HG03064 (cell line): ENCODE results near the gene FUT8.
"Not testable (repeated sequence)": the region's sequence is repeated elsewhere in the genome, so short reads cannot be mapped to it uniquely, and the experiment has no call there.

Experiments used
- ATAC-seq: cut with Tn5 transposase; IDR thresholded peaks from one replicate; pipeline ENCODE4 v1.9.1; 2021; ENCODE audit warnings: low read depth; ENCODE audit not compliant: unreplicated experiment

Gene FUT8

DNA sequence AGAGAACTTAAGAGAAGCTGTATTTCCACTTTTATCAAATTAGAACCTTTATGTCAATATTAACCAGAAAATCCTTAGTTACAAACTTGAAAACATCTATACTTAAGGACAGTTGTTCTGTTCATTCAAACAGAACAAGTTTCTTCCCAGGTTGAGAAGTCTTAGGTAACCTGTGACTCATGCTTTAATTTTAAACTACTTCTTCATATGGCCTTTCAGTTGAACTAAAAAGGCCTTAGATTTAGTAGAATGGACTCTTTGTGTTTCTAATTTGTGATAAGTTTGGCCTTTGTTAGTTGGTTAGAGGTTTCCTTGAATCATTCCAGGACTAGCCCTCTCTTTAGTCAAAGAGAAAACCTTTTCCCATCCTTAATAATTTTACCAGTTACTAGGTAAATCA lies 274.2 kb downstream of the FUT8 start:
- ATAC-seq = no peak

DNA sequence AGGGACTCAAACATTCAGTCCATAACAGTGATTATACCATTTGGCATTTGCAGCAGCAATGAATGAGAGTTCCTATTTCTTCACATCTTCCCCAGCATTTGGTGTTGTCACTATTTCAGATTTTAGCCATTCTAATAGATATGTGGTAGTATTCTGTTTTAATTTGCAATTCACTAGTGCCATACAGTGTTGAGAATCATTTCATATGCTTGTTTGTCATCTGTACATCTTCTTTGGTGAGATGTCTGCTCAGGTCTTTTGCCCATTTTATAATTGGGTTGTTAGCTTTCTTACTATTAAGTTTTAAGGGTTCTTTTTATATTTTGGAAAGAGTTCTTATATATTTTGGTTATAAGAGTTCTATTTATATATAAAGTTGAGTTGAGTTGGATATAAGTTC lies 276.5 kb downstream of the FUT8 start:
- ATAC-seq = no peak

DNA sequence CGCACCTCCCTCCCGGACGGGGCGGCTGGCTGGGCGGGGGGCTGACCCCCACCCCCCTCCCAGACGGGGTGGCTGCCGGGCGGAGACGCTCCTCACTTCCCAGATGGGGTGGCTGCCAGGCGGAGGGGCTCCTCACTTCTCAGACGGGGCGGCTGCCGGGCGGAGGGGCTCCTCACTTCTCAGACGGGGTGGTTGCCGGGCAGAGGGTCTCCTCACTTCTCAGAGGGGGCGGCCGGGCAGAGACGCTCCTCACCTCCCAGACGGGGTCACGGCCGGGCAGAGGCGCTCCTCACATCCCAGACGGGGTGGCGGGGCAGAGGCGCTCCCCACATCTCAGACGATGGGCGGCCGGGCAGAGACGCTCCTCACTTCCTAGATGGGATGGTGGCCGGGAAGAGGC lies 280.0 kb downstream of the FUT8 start:
- ATAC-seq = not testable (repeated sequence)

DNA sequence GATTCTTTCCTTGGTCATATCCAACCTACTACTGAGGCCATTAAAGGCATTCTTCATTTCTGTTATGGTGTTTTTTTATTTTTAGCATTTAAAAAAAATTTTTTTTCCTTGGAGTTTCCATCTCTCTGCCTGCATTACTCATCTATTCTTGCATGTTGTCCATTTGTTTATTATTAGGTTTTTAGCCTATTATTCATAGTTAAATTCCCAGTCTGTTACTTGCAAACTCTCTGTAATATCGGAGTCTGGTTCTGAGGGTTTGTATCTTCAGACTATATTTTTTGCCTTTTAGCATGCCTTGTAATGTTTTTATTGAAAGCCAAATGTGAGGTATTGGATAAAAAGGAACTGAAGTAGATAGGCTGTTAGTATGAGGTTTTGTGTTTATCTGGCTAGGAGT lies 284.3 kb downstream of the FUT8 start:
- ATAC-seq = no peak

DNA sequence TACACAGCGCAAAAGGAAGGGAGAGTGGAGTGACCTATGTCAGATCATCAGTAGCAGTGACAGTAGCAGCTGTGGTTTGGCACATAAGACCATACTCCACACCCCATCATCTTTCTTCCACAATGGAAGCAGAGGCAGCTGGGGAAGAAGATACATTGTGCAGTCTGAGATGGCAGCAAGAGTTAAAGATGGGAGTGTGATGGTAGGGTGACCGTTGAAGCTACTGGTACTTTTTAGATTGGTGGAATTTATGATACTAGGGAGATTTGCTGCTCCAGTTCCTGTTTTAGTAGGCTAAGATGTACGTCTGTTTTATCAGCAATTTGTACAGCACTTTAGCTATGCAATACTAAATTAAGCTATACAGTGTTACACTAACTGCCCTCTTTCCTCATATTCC lies 291.0 kb downstream of the FUT8 start:
- ATAC-seq = no peak

DNA sequence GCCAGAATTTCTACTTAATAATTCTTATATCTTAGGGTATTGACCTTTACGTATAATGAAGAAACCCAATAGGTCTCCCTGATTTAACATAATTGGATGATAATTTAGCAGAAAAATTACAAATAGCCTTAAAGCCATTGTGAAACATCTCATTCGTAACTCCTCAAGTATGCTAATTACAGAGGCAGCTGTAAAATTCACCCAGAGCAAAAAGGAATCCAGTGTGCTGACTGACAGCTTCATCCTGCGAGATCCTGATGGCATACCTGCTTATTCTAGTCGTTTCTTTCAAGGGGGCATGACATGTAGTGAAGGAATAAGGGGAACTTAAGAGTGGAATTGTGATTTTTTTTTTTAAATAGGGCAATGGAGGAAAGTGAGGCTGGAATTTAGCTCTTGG lies 291.5 kb downstream of the FUT8 start:
- no peak for ATAC-seq

DNA sequence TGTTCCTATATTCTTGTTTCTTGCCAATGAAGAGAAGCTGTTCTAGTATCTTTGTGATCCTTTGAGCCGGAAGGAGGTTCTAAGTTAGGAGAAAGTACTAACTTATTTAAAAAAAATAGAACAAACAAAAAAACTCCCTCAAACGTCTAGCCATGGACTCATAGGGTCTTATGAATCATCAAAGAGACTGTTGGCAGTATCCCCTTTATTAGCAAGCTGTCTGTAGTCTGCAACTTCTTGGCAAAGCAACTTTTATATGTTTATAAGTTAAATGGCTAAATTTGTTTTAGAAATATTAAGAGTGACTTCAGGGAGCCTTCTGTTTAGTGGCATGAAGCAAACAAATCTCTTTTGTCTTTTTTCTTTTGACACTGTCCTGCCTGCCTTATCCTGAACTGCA lies 291.9 kb downstream of the FUT8 start:
- no peak for ATAC-seq

DNA sequence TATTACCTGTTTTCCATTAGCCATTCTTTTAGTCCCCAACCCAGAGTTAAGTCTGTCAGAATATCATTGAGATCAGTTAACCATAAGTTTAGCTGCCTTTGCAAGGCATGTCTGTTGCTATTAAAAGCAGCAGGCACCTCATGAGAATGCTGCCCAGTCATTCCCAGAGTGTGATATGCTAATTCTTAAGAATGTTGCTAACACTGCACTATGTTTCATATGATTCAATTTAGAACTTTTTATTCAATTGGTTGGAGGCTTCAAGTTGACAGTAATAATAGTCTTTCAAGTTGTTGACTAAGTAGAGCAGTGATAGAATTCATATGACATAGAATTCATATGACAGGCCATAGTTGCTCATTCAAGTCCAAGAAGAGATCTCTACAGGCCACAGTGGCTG lies 292.3 kb downstream of the FUT8 start:
- no peak for ATAC-seq

DNA sequence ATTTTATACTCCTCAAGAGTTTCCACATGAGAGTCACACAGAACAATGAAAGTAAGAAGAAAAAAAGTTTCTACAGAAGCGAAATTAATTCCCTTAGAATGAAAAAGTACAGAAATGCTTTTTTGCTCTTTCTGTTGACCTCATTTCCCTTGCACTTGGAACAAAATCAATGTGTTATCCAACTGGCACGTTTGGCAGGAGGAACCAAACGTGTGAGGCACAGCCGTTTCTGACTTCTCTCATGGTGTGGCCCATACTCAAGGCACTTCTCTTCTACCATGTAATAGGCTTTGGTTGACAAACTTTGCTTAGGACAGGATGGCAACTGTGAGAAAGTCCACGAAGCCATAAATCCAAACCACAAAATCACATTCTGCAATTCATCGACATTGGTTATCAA lies 297.0 kb downstream of the FUT8 start:
- no peak for ATAC-seq

DNA sequence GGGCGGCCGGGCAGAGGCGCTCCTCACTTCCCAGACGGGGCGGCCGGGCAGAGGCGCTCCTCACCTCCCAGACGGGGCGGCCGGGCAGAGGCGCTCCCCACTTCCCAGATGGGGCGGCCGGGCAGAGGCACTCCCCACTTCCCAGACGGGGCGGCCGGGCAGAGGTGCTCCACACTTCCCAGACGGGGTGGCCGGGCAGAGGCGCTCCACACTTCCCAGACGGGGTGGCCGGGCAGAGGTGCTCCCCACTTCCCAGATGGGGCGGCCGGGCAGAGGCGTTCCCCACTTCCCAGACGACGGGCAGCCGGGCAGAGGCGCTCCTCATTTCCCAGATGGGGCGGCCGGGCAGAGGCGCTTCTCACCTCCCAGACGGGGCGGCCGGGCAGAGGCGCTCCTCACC lies 304.3 kb downstream of the FUT8 start:
- not testable (repeated sequence) for ATAC-seq

DNA sequence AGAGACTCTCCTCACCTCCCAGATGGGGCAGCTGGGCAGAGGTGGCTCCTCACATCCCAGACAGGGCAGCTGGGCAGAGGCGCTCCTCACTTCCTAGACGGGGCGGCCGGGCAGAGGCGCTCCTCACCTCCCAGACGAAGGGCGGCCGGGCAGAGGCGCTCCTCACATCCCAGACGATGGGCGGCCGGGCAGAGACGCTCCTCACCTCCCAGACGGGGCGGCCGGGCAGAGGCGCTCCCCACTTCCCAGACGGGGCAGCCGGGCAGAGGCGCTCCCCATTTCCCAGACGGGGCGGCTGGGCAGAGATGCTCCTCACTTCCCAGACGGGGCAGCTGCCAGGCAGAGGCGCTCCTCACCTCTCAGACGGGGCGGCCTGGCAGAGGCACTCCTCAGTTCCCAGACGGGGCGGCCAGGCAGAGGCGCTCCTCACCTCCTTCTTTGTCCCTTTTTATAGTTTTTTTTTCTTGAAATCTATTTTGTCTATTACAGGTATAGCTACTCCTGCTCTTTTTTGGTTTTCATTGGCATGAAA lies 304.9 kb downstream of the FUT8 start:
- not testable (repeated sequence) for ATAC-seq

DNA sequence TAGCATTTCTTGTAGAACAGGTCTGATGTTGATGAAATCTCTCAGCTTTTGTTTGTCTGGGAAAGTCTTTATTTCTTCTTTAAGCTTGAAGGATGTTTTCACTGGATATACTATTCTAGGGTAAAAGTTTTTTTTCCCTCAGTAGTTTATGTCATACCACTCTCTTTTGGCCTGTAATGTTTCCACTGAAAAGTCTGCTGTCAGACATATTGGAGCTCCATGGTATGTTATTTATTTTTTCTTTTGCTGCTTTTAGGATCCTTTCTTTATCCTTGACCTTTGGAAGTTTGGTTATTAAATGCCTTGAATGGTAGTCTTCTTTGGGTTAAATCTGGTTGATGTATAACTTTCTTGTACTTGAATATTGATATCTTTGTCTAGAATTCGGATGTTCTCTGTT lies 306.1 kb downstream of the FUT8 start:
- ATAC-seq = no peak

DNA sequence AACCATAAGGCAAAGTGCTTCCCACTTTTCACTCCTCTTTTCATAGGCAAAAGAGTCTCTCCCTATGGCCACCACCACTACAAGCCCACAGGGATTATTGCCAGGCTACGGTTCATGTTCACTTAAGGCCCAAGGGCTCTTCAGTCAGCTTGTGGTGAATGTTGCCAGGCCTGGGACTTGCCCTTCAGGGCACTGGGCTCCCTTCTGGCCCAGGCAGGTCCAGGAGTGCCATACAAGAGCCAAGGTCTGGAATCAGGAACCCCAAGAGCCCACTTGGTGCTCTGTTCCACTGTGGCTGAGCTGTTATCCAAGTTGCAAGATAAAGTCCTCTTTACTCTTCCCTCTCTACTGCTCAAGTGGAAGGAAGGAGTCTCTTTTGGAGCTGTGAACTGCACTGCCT lies 307.6 kb downstream of the FUT8 start:
- ATAC-seq = no peak

DNA sequence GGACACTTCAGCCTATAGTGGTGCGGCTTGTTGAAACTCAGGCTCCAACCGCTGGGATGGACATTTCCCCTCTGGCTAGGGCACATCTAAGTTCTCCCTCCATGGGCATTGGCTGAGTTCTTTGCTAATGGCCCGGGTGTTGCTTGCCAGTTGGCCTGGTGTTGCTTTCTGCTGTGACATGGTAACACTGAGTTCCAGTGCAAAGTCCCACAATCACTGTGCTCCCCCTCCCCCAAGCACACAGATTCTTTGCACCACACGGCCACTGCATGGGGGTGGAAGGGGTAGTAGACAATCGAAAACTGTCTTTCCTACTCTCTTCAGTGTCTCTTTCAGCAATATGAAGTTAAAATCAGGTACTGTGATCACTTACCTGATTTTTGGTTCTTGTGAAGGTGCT lies 308.2 kb downstream of the FUT8 start:
- no peak for ATAC-seq

DNA sequence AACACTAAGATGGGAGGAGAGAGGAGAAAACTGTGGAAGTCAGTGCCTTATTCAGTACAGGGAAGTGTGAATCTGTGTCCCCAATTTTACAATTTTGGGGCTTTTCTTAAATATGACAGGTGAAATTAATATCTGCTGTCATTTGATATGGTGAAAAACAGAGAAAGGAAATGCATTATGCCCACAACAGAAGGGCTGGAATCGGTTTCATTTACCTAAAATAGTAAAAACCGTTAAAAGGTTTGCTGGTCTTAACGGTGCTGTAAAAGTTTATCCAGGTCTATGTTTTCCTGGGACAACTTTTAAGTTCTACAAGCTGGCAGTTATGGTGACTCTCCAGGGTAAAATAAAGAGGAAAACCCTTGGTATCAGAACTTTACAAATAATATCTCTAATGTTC lies 310.8 kb downstream of the FUT8 start:
- no peak for ATAC-seq

DNA sequence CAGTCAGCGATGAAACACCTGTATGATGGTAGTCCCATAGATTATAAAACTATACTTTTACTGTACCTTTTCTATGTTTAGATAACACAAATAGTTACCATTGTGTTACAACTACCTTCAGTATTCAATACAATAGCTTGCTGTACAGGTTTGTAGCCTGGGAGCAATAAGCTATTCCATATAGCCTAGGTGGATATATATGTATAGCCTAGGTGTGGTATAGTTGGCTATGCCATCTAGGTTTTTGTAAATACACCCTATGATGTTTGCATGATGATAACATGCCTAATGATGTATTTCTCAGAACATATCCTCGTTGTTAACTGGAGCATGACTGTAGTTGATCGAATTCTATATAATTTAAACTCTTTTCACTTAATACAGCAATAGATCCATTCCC lies 316.1 kb downstream of the FUT8 start:
- no peak for ATAC-seq

DNA sequence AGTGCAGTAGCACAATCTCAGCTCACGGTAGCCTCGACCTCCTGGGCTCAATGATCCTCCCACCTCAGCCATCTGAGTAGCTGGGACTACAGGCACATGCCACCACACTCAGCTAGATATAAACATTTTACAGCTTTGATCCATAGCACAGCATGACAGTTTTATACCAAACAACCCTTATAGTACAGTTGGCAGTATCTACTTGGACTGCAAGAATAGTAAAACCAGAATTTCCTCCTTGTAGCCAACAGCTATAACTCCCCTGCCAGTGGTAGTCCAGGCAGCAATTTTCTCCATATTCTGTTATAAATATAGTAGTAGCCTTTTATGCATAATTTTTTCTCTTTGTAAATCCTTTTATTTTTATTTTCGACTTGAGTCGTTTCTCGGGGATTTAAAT lies 317.0 kb downstream of the FUT8 start:
- no peak for ATAC-seq

DNA sequence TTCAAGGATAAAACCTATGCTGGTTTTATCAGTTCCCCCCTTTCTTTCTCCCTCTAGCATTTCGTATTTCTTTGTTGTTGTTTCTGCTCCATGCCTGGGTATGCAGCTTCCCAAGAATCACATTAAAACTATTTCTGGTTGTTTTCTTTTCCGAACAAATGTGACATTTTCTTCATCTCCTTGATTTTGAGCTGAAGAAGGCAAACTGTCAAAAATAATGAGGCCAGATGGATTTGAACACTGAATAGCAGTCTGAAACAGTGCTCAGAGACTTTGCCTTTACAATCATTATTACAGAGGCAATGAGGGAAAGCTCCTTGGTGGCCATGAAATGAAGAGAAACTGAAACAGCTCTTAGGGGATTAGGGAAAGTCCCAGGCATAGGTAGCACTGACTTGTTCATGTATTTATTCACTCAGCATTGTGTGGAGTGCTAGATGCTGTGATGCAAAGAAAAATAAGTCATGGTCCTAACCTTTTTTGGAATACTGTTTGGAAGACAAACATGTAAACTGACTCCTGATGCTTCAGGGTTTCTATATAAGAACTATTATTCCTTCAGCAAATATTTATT lies 319.5 kb downstream of the FUT8 start:
- ATAC-seq = peak; percentile 96

DNA sequence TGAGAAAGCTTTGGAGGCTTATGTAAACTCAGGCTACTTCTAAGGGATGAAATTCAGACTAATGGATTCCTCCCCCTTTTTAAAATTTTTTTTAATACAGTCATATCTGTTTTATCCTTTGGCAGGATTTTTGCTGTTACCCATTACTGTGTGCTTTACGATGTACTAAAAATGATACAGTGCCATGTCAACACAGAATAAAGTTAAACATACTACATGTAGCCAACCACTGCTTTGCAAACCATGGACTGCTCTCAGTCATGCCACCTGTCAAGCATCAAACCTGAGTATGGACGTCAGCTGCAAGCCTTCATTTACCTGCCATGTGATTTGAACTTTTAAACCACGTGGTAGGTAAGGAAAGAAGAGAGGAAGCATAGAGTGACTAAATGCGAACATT lies 325.8 kb downstream of the FUT8 start:
- no peak for ATAC-seq

DNA sequence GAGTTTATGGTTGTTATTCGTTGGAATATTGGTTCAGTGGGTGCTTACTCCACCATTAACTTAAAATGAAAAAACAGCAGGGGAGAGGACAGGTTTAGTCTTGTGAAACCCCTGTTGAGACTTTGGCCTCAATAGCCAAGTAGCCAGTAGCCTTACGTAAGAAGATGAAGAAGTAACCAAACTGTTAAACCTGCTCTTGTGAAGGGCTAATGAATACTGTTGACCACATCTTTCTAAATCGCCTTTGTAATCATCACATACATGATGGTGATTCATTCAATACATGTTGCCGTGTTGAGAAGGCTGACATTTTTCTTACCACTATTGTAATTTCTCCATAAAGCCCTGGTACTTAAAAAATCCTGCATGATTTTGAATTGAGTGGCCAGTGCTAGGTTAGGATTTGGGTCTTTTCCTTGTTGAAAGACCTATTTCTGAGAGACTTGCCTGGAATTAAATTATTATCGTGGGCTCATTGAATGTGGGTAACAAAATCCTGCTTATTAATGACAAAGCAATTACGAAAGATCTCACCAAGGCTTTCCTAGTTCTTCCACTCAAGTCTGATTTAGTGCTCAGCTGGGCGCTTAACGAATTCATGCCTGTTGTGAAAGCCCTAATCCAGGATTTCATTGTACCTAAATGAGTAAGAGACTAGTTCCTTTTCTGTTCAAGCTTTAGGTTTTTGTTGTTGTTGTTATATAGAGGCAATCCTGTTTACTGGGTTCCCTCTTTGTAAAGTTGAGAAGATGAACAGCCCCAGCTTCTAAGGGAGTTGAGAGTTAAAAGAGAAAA lies 333.1 kb downstream of the FUT8 start:
- ATAC-seq = no peak

DNA sequence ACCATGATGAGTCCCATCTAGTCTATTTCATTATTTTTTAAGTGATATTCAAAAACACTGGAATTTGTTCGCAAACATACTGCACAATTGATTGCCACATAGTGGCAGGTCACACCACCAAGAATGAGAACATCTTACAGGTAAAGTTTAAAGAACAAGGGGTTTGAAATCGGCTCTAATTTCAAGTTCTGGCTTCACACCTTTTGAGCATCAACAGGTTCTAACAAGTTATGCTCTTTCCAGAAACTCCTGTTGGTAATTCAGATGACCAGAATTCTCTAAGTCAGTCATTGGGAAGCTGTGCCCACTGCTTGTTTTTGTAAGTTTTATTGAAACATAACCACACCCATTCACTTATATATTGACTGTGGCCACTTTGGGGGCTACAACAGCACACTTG lies 336.3 kb downstream of the FUT8 start:
- no peak for ATAC-seq

DNA sequence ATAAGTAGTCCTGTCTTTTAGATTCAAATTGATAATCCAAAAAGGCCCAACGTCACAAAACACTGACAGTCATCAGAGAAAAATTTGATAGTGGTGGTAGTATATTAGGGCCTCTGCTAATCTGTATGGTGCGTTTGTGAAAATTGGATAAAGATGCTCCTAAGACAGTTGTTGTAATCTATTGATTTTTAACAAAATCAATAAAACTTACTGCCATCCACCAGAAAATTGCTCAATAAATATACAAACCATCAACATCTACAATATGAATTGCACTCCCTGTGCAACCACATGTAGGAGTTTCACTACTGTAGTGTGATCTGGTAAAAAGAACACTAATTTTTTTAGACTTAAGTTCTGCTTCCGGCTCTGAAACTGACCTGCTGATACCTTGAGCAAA lies 336.8 kb downstream of the FUT8 start:
- ATAC-seq = no peak
